Heart left ventricle (tissue), 16 donors: Measurements from ENCODE around the gene KDM4B. TPM values are rescaled to one million over a fixed set of nuclear protein-coding genes. Genes with fewer than 3 reads are reported as not detected.

ENCODE experiments used
- ATAC-seq, 4 donors: fragments of 200-7000 bp; cut with Tn5 transposase; one replicate each; pipeline ENCODE4 v1.9.1; 2020 to 2022; ENCODE audit warnings: moderate library complexity in 4 of 4, mild to moderate bottlenecking in 3 of 4, moderate number of reproducible peaks in 1 of 4
- DNase-seq, 5 donors: peaks; one replicate each; pipeline ENCODE4 v3.0.0-alpha.2; 2020
- H3K27ac ChIP-seq, 12 donors: fragments of 200-600 bp; sonication (generic) in 4 of 12; one replicate each; pipeline versions ENCODE4 v1.5.0 to v1.8.0; 2016 to 2022; ENCODE audit warnings: mild to moderate bottlenecking in 2 of 12
- H3K27me3 ChIP-seq, 9 donors: fragments of 200-600 bp; sonication (generic) in 2 of 9; one replicate each; pipeline versions ENCODE4 v1.5.1 to v1.8.0; 2016 to 2022; ENCODE audit warnings: mild to moderate bottlenecking in 3 of 9
- H3K36me3 ChIP-seq, 9 donors: fragments of 200-600 bp; sonication (generic) in 2 of 9; one replicate each; pipeline versions ENCODE4 v1.5.0 to v1.8.0; 2018 to 2022; ENCODE audit warnings: mild to moderate bottlenecking in 2 of 9
- H3K4me1 ChIP-seq, 12 donors: fragments of 200-600 bp; sonication (generic) in 4 of 12; one replicate each; pipeline versions ENCODE4 v1.5.0 to v1.8.0; 2016 to 2022; ENCODE audit warnings: mild to moderate bottlenecking in 3 of 12
- H3K4me3 ChIP-seq, 12 donors: fragments of 200-600 bp; sonication (generic) in 4 of 12; one replicate each; pipeline versions ENCODE4 v1.5.0 to v1.8.0; 2017 to 2022; ENCODE audit warnings: mild to moderate bottlenecking in 9 of 12, moderate library complexity in 4 of 12
- H3K9me3 ChIP-seq, 12 donors: fragments of 200-600 bp; sonication (generic) in 4 of 12; one replicate each; pipeline versions ENCODE4 v1.5.0 to v1.8.0; 2016 to 2022; ENCODE audit warnings: mild to moderate bottlenecking in 1 of 12
- CTCF ChIP-seq, 12 donors: fragments of 200-600 bp; sonication (generic) in 4 of 12; IDR thresholded peaks; one replicate each; pipeline versions ENCODE4 v1.5.0 to v1.8.0; 2018 to 2022; ENCODE audit warnings: antibody characterized with exemption in 12 of 12, mild to moderate bottlenecking in 5 of 12
- POLR2A ChIP-seq, 2 donors: fragments of 450-650 bp; IDR thresholded peaks; one replicate each; pipeline ENCODE4 v1.6.1; 2017; ENCODE audit warnings: antibody characterized with exemption in 2 of 2, mild to moderate bottlenecking in 2 of 2, moderate library complexity in 2 of 2
- WGBS, 4 donors: extraction: QIAGEN DNeasy Blood & Tissue Kit in 2 of 4; methylation state at CpG; one replicate each; pipeline versions ENCODE4 v1.1.5 to v1.1.7; 2013 to 2018; 5-methylcytosine and 5-hydroxymethylcytosine counted together
- intact Hi-C, 10 donors: fragments of 100-400 bp; cut with DNase I; formaldehyde crosslinking; loops; one replicate each; pipeline versions ENCODE4 v1.11.1 to v1.14.2; 2022
- polyA plus RNA-seq, 2 donors: library from polyadenylated mRNA; stranded (reverse); fragments of 200-250 nt; gene quantifications; one replicate each; pipeline ENCODE4 v1.2.3, GENCODE V29; 2013
- total RNA-seq, 9 donors: library from RNA; depleted of rRNA in 2 of 9; stranded (reverse); fragments of >200 nt in 2 of 9; fragmentation: NEBNext Ultra II Directional in 3 of 9; extraction: Animal tissue kit (Norgen Biotek cat#: 25700) in 3 of 9; gene quantifications; one replicate each; pipeline versions ENCODE4 v1.1.0 to v1.2.4, GENCODE V29; 2016 to 2023
- donor health status: ischemic (EF 13 %, LVEDD 7.1; RV severe dilation, severe dysfunction).
- donor health status: healthy with polysubstance abuse.
- donor health status: DM: no; HTN: yes; CAD: no.
- donor health status: DM: no; HTN: no; CAD: no.
- donor health status: ischemic (EF 25% LVEDD 6.9; RV normal size, moderate dysfunction).
- donor health status: ischemic (EF 25% LVEDD 5.7; RV mildly dilated, moderate dysfunction).
- donor health status: healthy.
- donor health status: DM: yes; HTN: yes; CAD: no.
- donor health status: ischemic (EF 35%, LVEDD 5.7; RV mildly dilated, moderate dysfunction).
- donor health status: nonischemic (EF 11% LVEDD 7.7; RV severe dilation, severe dysfunction).
- donor health status: DM: yes; HTN: yes; CAD: no.
- donor health status: PGD.
- donor health status: ischemic (EF 29% LVEDD 5.4; RV normal size, mild dysfunction).
- donor health status: nonischemic (EF 23%, LVEDD 6.1; RV moderate dilation, normal function).

The KDM4B gene
- total and polyA plus RNA-seq, 11 donors = 21.5 to 36.5 (median 27.2) TPM

- no peak for TF ChIP-seq CTCF (IDR thresholded peaks at IDR 0.05)
- no peak for TF ChIP-seq POLR2A (IDR thresholded peaks at IDR 0.05)
- Histone ChIP-seq H3K27ac (peak overlapping the region in 5 of 12 donors; percentile 5 to 33 (median 18)), H3K4me3 (no peak overlapping the region), H3K4me1 (peaks cover 9 to 83% (median 54%) of the 10 kb centered on the region in 12 donors), H3K9me3 (peaks cover 0 to 17% (median 0%) of the 10 kb centered on the region in 12 donors), H3K36me3 (peaks cover 0 to 8% (median 0%) of the 10 kb centered on the region in 9 donors), H3K27me3 (no peaks in the 10 kb centered on the region)
- intact Hi-C loops = loop anchor here in 1 of 10 donors (5.0 kb wide), 1 partner anchor 34 kb away; no protein-coding TSS in a partner anchor
- DNase-seq (no peak), ATAC-seq (no peak)
- 62 to 72% (median 65%) methylated on average over 17 to 24 of the region's 24 CpGs for WGBS, 4 donors
Measured at GRCh38 chr19:4987692-4988370, 18.9 kb downstream of the KDM4B start.

DNA sequence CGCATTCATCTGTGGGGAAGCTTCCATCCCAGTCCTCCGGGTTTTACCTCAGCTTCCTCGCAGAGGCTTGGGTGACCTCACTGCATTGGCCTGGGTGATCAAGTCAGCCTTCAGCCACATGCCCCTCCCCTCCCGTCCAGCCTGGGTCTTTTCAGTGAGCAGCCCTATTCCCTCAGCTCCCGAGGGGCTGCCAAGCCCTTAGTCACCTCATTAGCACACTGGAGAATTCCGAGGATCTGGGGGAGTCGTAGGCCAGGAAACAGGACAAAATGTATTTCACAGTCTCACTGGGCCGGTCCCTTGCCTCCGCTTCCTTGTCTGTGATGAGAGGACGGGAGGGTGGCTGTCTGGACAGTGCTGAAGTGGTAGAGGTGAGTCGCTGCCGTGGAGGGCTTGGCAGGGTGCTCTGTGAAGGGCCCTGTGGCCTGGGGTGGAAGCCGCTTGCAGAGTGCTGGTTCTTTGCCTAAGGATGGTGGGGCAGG is 19.9 kb downstream of the KDM4B start:
- peaks cover 9 to 77% (median 50%) of the 10 kb centered on the region in 12 donors for H3K4me1 ChIP-seq
- 13 to 33% (median 23%) methylated on average over 9 to 13 of the region's 13 CpGs for WGBS, 4 donors
- intact Hi-C loops = loop anchor here in 1 of 10 donors (5.0 kb wide), 1 partner anchor 33 kb away; no protein-coding TSS in a partner anchor
- no peaks in the 10 kb centered on the region for H3K27me3 ChIP-seq
- DNase-seq (peak in 3 of 5 donors; percentile 50 to 86 (median 74)), ATAC-seq (peak; percentile 22 to 83 (median 70))
- peak overlapping the region in 8 of 12 donors; percentile 13 to 46 (median 35) for H3K27ac ChIP-seq
- TF ChIP-seq CTCF (IDR thresholded peaks at IDR 0.05) (no peak), POLR2A (IDR thresholded peaks at IDR 0.05) (no peak)
- peak overlapping the region in 2 of 12 donors; percentile 4 to 7 for H3K4me3 ChIP-seq
- H3K36me3 ChIP-seq = no peaks in the 10 kb centered on the region
- H3K9me3 ChIP-seq = peaks cover 0 to 24% (median 0%) of the 10 kb centered on the region in 12 donors

DNA sequence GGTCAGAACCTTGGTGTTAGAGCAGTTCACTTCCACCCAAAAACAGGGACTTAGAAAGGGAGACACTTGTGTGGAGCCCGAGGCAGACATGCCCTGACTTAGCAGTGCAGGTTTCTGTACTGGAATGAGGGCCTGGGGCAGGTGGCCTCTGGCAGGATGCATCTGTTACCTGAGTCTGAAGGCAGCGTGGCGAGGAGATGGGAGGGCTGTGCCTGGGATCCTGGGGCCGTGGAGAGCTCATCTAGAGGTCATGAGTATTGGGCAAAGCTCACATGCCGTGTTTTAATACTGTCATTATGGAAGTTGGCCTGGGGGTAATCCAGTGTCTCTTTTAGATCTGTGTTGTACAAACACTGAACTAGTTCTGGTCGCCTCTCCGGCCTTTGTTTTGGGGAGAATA is 21.4 kb downstream of the KDM4B start:
- Histone ChIP-seq H3K4me1 (peaks cover 9 to 62% (median 38%) of the 10 kb centered on the region in 12 donors), H3K4me3 (no peak overlapping the region), H3K9me3 (peaks cover 0 to 24% (median 0%) of the 10 kb centered on the region in 12 donors), H3K36me3 (no peaks in the 10 kb centered on the region), H3K27ac (no peak overlapping the region), H3K27me3 (no peaks in the 10 kb centered on the region)
- ATAC-seq = no peak
- DNase-seq = no peak
- TF ChIP-seq POLR2A (IDR thresholded peaks at IDR 0.05) (no peak), CTCF (IDR thresholded peaks at IDR 0.05) (no peak)
- 73 to 84% (median 83%) methylated on average over 7 of the region's 7 CpGs for WGBS, 4 donors
- intact Hi-C loops = no loop called here

DNA sequence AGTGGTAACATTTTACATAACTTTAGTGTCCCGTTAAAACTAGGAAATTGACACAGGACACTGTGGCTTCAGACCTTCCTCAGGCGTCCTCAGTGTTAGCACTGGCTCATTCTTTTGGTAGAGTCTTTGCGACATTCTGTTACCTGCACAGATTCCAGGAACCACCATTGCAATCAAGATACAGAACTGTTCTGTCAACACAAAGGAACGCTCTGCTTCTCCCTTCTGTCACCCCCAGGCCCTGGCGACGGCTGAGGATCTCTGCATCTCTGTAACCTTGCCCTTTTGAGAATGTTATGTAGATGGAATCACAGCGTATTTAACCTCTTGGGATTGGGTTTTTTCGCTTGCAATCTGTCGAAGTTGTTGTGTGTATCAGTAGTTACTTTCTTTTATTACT is 22.6 kb downstream of the KDM4B start:
- H3K27me3 ChIP-seq = no peaks in the 10 kb centered on the region
- TF ChIP-seq POLR2A (IDR thresholded peaks at IDR 0.05) (no peak), CTCF (IDR thresholded peaks at IDR 0.05) (no peak)
- 63 to 77% (median 68%) methylated on average over 9 of the region's 9 CpGs for WGBS, 4 donors
- H3K4me3 ChIP-seq = no peak overlapping the region
- peaks cover 0 to 24% (median 0%) of the 10 kb centered on the region in 12 donors for H3K9me3 ChIP-seq
- intact Hi-C loops = no loop called here
- no peak overlapping the region for H3K27ac ChIP-seq
- peaks cover 9 to 50% (median 29%) of the 10 kb centered on the region in 12 donors for H3K4me1 ChIP-seq
- DNase-seq (no peak), ATAC-seq (no peak)
- peaks cover 0 to 9% (median 4%) of the 10 kb centered on the region in 9 donors for H3K36me3 ChIP-seq
